HG03575 (cell line): Measurements from ENCODE around the gene WASF2.

ENCODE experiments used
- ATAC-seq: cut with Tn5 transposase; IDR thresholded peaks from one replicate; pipeline ENCODE4 v1.9.1; 2021; ENCODE audit not compliant: unreplicated experiment, insufficient number of reproducible peaks, low FRiP score; ENCODE audit errors: extremely low read depth

WASF2 gene

DNA sequence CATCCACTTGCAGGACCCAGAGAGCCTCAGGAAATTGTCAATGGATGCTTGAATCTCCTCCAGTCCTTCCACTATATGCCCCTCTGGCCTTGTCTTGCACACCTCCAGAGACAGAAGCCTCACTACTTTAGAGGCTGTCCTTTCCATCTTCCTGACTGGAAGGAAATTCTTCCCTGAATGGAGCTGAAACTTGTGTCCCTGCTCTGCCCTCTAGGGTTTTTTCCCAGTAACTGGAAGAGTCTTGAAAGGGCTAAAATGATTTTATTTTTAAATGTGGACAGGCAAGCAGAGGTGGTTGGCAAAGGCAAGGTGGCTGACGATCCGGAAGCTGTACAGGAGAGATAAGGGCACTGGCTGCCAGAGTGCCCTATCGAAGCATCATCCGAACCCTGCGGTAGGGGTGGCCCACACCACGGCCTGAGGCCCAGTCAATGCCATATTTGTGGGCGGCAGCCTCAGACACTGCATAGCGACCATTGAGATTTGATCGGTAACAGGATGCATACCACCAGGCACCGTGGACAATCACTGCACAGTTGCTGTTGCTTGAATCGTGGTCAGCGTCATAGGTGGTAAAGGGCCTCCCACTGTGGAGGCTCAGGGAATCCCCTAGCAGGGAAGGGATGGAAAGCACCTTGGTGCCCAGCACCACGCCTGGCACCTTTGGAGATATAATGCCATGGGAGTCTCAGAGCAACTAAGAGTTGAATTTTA is 120.9 kb downstream of the WASF2 start:
- no peak for ATAC-seq

DNA sequence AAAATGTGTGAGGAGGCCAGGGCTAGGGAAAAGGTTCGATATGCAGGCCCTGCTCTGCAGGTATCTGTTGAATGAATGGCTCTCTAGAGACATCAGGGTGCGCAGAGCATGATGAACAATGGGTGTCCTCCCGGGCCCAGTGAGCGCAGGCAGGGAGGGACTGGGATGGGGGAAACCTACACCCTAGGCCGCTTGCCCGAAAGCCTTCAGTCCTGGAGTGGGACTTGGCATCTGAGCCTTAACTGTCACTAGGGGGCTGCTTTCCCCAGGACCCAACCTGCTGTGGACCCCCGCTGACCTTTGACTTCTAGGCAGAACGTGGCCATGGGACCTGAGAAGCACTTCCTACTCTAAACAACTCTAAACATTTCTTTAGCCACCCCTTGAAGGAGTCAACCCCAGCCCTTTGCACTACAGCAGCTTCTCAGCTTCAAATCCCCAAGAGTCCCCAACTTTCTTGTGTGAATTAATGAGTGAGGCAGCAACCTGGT is 122.8 kb downstream of the WASF2 start:
- ATAC-seq = no peak

DNA sequence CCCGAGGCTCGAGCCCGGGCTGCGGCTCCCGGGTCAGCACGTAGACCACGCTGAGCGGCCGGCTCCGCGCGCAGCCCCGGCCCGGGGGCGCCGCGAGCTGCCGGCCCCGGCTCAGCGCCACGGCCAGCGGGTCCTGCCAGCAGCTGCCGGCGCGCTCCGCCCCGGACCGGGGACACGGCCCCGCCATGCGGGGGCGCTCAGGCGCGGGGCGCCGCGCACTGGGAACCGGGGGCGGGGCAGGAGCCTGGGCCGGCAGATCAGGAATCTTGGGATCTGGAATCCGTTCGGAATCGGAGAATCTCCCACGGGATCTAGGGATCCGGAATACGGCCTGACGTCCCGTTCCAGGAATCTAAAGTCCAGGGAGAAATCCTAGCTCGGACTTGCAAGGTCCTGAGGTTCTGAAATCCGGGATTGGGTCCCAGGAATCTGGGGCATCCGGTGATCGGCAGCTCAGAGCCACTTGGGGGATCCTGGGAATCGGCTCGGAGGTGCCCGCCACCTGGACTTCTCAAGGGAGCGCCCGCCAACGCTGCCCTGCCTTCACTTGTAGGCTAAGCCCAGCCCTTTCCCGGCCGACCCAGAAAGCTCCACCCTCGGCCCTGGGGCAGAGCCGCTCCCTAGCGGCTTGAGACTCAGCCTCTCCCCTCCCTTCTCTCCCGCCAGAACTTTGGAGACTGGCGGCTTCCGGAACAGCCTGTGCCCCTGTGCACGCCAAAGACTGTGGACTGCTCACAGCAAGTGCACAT is 123.4 kb downstream of the WASF2 start, which contains the start of gene MAP3K6:
Gene MAP3K6, minus strand, starts transcription at position 551 of the 749 bp plus-strand sequence. Its CDS starts 364 bp downstream, at position 187.
- no peak for ATAC-seq

DNA sequence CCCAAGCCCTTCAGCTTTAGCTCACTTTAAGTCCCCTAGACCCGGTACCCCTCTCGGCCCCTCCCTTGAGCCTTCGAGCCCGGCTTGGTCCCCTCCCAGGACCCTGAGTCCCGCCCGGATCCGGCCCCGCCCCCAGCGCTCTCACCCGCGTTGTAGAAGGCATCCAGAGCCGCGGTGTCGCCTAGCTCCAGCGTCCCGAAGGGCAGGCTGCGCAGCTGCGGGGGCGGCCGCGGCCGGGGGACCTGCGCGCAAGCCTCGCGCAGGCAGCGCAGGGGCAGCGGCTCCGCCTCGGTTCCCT is 123.9 kb downstream of the WASF2 start:
- ATAC-seq = no peak

DNA sequence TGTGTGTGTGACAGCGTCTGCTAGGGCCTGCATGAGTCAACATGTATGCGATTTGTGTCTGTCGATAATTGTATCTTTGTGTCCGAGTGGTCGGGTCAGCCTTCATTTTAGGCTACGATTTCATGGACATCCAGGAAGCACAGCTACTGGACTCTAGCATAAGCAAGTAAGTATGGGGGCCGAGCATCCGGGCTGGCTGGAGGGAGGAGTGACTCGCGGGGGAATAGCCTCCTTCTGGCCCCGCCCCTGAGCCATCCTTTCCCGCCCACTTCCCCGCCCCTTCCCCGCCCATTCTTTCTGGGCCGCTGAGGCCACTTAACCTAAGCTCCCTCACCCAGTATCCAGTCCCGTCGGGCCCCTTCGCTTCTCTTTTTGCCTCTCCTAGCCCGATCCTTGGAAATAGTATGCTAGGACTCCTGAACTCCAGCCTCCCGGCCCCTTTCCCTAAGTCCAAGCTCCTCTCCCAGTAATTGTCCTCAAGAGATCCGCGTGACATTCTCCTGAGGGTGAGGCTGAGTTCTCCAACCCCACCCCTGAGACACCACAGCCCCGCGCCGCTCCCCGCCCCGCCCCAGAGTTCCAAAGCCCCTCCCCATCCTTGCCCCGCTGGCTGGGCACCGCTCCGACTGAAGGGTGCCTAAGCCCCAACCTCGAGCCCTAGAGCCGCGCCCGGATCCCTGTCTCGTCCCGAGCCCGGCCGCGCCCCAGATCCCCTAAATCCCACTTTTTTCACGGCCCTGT is 124.4 kb downstream of the WASF2 start:
- ATAC-seq = no peak

DNA sequence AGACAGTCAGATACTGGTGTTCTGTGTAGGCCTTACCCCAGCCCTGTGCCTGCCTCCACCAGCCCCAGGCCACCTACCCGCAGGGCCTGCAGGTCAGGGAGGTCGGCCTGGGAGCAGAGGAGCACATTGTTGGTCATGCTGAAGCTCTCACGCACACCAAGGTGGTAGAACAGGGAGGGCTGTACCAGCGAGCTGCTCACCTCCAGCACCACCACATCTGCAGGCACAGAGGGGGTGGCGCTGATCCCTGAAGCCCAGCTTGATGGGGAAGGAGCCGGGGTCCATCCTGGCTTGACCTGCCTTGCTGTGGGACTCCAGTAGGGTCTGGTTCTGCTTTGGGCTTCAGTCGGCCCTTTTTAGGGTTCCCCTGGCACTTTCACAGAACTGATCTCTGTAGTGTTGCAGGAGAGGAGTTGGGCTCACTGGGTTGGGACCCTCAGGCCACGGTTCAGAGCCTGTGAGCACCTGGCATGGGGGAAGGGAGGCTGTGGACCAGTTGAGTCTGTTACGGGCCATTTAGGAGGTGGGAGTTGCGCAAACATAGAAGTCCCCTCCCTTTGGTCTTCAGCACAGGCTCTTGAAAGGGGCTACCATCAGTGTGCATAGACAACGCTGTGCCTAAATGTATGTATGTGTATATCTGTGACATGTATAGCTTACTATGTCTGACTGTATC is 125.1 kb downstream of the WASF2 start:
- ATAC-seq = no peak

DNA sequence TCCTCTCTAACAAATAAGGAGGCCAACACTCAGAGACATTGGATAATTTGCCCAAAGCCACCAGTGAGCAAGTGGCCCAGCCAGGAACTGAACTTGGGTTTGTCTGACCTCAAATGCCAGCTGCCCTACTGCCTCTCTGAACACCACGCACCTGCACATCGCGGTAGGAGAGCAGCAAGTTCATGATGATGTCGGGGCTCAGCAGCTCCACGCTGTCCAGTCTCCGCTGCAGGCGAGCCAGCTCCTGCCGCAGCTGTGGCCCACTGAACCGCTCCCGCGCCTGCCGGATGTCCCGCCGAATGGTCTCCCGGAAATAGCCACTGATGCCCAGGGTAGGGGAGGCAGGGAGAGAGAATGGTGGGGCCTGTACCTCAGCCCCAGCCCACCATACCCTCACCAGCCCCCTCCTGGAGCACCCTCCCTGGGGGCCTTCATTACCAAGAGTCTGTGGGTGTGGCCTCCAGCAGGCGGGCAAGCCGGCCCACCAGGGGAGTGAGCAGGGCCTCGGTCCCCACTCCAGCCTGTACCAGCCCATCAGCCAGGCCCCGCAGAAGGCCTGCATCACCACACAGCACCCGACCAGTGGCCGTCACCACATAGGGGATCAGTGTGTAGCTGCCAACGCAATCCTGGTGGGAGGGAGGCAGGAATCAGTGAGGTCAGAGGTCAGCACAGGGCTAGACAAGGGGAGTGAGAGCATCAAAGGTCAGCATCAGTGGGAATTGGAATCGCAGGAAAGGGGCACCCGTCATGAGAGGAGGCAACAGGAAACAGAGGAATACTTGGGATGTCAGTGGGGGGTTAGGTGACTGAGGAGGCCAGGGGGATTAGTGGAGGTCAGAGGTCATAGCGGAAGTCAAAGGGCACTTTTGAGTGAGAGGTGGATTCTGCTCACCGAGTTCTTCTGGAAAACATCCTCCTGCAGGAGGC is 125.9 kb downstream of the WASF2 start:
- ATAC-seq = no peak

DNA sequence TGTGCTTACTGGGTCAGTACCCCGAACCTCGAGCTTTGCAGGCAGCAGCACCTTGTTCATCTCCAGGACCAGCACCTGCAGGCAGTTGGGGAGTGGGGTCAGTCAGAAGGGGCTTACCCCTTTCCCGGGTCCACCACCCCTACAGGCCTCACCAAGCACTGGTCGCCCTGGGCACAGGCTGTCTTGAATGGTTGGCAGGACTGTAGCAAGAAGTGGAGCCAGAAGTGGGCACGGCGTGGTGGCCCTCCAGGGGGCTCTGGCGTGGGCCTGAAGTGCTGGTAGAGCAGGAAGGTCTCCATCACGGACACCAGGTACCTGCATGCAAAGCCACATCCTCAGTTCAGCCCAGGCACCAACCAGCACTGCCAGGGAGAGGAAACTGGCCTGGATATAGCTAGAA is 128.4 kb downstream of the WASF2 start:
- ATAC-seq = no peak

DNA sequence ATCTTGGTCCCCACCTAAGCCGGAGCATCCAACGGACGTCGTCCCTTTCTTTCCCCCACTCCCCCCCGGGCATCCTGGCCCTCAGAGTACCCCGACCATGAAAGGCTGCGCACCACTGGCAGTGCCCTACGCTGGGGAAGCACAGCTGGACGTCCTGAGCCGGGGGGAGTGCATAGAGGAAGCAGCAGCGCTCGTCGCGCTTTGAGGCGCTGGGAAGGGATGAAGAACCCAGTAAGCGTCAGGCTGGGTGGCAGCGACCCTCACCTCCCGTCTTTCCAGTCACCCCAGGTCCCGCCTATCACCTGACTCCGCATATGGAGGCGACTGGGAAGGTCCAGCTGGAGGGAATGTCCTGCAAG is 128.9 kb downstream of the WASF2 start:
- no peak for ATAC-seq

DNA sequence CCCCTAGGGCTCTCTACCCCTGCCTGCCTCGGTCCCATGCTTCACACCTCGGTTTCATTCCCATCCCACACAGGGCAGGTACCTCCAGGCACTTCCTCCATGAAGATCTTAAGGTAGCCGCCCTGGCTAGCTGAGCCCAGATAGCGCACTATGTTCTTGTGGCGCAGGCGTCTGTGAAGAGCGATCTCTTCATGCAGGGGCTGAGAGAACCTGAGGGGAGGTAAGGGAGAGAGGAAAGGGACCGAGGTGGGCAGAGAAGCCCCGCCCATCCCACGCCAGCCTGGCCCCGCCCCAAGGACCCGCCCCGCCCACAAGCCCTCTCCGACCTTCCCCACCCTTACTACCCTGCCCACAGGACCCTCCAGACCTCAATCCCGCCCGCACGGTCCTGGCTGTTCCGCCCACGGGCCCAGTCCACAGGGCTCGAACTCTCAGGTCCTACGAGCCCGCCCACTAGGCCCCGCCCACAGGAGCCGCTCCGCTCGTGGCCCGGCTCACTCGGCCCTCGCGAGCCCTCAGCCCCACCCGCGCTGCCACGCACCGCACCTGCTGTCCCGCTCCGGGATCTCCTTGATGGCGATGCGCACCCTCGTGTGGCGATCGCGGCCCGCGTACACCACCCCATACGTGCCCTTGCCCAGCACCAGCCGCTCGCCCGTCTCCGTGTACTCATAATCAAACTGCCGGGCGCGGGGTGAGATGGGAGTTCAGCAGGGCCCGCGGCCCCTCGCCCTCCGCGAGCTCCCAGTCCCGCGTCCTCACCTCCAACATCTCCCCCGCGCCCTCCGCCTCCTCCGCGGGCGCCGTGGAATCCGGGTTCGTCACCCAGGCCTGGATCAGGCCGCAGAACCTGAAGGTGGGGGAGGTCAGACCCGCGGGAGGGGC is 129.6 kb downstream of the WASF2 start:
- ATAC-seq = no peak

DNA sequence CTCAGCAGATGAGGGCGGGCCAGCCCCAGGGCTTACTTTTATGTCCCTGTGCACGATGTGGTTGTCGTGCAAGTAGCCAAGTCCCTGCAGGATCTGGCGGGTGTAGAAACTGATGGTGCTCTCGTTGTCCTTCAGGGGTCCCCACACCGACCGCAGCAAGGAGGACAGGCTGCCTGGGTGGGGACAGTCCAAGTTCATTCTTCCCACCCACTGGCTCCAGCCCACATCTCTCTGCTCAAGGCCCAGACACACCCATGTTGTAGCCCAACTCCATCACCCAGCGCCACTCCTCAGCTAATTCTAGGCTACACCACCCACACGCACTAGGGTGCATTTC is 130.2 kb downstream of the WASF2 start:
- no peak for ATAC-seq

DNA sequence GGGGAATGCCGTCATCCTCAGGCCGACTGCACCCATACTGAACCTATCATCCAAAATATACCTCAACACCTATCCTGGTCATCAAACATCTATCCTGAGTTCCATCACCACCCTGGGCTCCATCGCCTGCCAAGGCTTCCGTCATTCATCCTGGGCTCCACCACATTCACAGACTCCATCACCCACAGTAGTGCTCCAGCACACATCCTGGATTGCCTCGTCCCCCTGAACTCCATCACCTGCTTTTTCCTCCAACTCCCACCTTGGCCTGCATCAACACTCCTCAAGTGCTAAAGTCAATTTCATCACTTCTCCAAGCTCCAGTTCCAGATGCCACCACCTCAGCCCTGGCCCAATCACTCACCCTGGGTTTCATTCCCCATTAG is 131.0 kb downstream of the WASF2 start:
- ATAC-seq = no peak

DNA sequence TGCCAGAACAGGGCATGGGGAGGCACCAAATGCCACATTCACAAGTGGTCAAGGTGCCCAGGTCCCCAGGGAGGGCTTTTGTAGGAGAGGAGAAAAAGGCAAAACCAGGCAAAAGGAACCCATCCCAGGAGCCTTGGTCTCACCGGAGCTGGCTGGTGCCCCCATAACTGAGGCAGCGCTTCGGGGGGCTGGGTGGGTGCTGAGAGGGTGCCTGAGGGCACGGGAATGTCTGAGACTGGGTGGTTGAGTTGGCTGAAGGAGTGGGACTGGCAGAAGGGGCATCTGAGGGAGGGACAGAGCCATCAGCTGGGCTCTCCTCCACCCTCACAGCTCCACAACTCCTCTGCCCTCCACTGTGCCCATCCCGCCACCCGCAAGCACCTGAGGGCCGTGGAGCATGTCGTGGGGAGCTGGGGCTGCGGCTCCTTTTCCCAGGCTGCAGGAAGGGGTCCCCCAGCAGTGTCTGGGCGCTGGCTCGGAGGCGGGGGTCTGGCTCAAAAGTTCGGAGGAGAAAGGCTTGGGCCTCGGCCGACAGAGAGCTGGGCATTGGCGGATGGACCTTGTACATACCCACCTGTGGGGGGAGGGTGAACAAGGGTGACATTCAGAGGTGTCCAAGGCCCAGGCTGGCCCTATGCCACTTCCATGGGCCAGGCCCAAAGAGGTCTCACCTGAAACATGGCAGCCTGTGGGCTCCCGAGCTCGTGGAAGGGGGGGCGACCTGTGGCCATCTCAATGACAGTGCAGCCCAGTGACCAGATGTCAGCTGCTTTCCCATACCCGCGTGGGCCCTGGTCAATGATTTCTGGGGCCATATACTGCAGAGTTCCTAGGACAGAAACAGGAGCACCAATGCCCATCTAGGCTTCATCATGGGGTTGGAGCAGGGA is 131.7 kb downstream of the WASF2 start:
- no peak for ATAC-seq

DNA sequence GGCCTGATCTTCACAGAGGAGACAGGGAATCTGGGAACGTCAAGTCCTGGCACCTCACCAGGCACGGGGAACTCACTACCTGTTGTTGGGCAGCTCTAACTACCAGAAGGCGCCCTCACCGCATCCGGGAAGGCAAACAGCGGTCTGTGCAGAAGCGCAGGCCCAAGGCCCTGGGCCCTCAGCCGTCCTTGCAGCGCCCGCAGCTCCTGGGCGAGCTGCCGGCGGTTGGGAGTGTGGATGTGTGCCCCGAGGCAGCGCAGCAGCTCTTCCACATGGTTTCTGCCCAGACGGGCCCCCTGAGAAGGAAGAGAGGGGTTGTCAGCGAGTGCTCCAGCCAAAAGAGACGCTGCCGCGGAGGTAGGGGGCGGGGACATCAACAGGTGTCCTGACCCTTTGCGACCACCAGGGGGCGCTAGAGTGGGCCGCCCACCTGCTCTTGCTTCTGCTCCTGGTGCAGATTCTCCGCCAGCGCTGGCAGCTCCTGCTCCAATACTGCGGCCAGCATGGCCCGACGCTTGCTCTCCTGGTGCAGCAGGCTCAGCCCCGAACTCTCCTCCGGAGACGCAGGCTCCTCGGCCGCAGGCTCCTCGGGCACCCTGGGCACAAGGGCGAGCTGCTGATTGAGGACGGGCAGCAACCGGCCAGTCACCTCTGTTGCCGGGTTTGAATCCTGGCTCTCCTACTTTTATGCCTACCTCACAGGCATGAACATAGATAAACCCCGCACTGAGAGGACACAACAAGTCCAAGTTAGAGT is 132.5 kb downstream of the WASF2 start:
- no peak for ATAC-seq

DNA sequence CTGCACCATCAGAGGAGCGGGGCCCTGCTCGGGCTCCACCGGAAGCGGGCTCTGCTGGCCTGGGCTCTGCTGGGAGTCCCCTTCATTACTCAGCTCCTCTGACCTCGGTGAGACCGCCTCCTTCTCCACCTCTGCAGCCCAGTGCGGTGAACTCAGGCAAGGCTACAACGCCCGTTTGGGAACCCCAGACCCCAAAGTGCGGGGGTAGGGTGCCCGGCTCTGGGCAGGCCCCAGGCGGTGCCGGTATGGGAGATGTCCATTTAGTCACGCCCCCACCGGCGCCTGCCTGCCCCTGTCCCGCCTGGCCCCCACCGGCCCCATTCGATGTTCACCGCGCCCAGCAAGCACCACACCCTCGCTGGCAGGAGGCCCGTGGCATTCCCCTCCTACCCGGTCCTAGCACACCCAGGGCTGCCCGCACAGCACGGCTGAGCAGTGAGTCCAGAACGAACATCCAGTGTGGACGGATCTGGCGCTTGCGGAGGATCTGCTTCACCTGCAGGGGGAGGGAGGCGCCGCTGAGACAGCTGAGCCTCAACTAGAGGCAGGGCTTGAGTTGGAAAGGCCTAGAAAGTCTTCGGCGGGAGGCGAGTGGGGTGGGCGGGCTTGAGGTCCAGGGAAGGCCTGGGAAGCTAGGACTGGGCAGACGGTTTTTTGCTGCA is 133.2 kb downstream of the WASF2 start:
- no peak for ATAC-seq

DNA sequence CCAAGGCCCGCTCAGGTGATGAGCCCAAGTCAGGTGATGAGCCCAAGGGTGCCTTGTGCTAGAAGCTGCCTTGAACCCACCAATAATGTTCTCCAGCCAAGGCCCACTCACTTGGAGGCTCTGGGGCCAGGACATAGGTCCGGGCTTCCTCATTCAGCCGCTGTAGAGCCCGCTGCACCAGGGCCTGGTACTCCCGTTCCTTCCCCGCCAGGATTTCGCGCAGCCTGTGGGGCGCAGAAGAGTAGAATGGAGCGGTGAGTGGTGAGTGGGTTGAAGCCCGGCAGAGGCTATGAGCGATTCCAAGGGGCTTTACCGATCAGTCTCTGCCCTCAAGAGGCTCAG is 133.7 kb downstream of the WASF2 start:
- no peak for ATAC-seq
